OCI-LY1 (cell line): ENCODE data around the gene VSIG10L2.

Experiments
- H2AFZ ChIP-seq: fragments of 200-600 bp; sonication (generic), shearing (Covaris generic); 2 replicates; pipeline ENCODE4 v1.6.0; 2014; ENCODE audit warnings: antibody characterized with exemption, mild to moderate bottlenecking, low read length
- H3F3A ChIP-seq: fragments of 200-600 bp; sonication (generic), shearing (Covaris generic); 2 replicates; pipeline ENCODE4 v1.6.0; 2014; ENCODE audit warnings: mild to moderate bottlenecking, antibody characterized with exemption, low read length, moderate library complexity; ENCODE audit not compliant: insufficient read depth
- H3K27ac ChIP-seq: fragments of 200-600 bp; sonication (generic); 2 replicates; pipeline ENCODE4 v1.5.1; 2014; ENCODE audit warnings: low read length, mixed run types, mild to moderate bottlenecking, low read depth; ENCODE audit not compliant: poor library complexity, severe bottlenecking
- H3K27me3 ChIP-seq: fragments of 200-600 bp; sonication (generic); 2 replicates; pipeline ENCODE4 v1.6.0; 2014; ENCODE audit warnings: antibody characterized with exemption, mild to moderate bottlenecking, low read length, moderate library complexity; ENCODE audit not compliant: insufficient read depth
- H3K36me3 ChIP-seq: fragments of 200-600 bp; sonication (generic); 2 replicates; pipeline ENCODE4 v1.6.1; 2014; ENCODE audit warnings: mild to moderate bottlenecking, antibody characterized with exemption, low read length, moderate library complexity, mixed read lengths; ENCODE audit not compliant: insufficient read depth
- H3K4me1 ChIP-seq: fragments of 200-600 bp; sonication (generic); 2 replicates; pipeline ENCODE4 v1.5.1; 2014; ENCODE audit warnings: mild to moderate bottlenecking, low read length, moderate library complexity; ENCODE audit not compliant: insufficient read depth, severe bottlenecking
- H3K4me2 ChIP-seq: fragments of 200-600 bp; sonication (generic), shearing (Covaris generic); 2 replicates; pipeline ENCODE4 v1.6.1; 2014; ENCODE audit warnings: low read length
- H3K4me3 ChIP-seq: fragments of 200-600 bp; sonication (generic); 2 replicates; pipeline ENCODE4 v1.5.1; 2014; ENCODE audit warnings: low read length, low read depth, mild to moderate bottlenecking, mixed read lengths; ENCODE audit not compliant: poor library complexity, severe bottlenecking
- H3K79me2 ChIP-seq: fragments of 200-600 bp; shearing (Covaris generic); 2 replicates; pipeline ENCODE4 v1.6.1; 2016; ENCODE audit warnings: mixed run types, low read length, mixed read lengths; ENCODE audit not compliant: insufficient read depth
- H3K9ac ChIP-seq: fragments of 200-600 bp; sonication (generic), shearing (Covaris generic); 2 replicates; pipeline ENCODE4 v1.6.1; 2014; ENCODE audit warnings: mild to moderate bottlenecking, low read length, mixed read lengths
- H3K9me2 ChIP-seq: fragments of 200-600 bp; sonication (generic), shearing (Covaris generic); 2 replicates; pipeline ENCODE4 v1.6.1; 2014; ENCODE audit warnings: low read depth, mild to moderate bottlenecking, low read length, mixed read lengths
- H3K9me3 ChIP-seq: fragments of 200-600 bp; shearing (Covaris generic); 2 replicates; pipeline ENCODE4 v1.6.1; 2014; ENCODE audit warnings: low read length, mixed read lengths
- H4K20me1 ChIP-seq: fragments of 200-600 bp; sonication (generic), shearing (Covaris generic); 2 replicates; pipeline ENCODE4 v1.6.0; 2016; ENCODE audit warnings: mild to moderate bottlenecking, low read length; ENCODE audit not compliant: insufficient read depth
- EZH2 ChIP-seq: fragments of 200-600 bp; sonication (generic), shearing (Covaris generic); IDR thresholded peaks from 2 replicates; pipeline ENCODE4 v1.8.0; 2017; ENCODE audit warnings: borderline replicate concordance, mixed run types, mild to moderate bottlenecking, antibody characterized with exemption, low read length, moderate library complexity, mixed read lengths
- TF ChIP-seq, protein P1 (sequence below): fragments of 200-600 bp; sonication (generic), shearing (Covaris generic); IDR thresholded peaks from 2 replicates; pipeline ENCODE4 v1.5.1; 2017; ENCODE audit warnings: mild to moderate bottlenecking, antibody characterized with exemption, low read length, moderate library complexity, mixed read lengths

Gene VSIG10L2

DNA sequence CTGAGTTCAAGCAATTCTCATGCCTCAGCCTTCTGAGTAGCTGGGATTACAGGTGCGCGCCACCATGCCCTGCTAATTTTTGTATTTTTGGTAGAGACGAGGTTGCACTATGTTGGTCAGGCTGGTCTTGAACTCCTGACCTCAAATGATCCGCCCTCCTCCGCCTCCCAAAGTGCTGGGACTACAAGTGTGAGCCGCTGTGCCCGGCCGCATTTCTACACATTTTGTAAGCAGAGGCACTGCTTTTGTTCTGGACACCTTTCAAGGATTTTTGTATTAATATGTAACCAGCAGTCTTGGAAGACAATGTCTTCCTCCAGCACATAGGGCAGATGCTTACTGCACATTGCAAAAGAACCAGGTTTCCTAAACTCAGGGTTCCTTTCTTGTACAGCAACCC is 11.4 kb upstream of the VSIG10L2 start:
- Histone ChIP-seq H3K79me2 (no peaks in the 10 kb centered on the region), H3K27me3 (no peaks in the 10 kb centered on the region), H3K4me1 (no peaks in the 10 kb centered on the region), H3K9me3 (no peaks in the 10 kb centered on the region), H3K9me2 (no peaks in the 10 kb centered on the region), H3K36me3 (no peaks in the 10 kb centered on the region), H3K27ac (no peak overlapping the region), H3K9ac (no peak overlapping the region), H3K4me3 (no peak overlapping the region), H3K4me2 (no peak overlapping the region), H2AFZ (no peak overlapping the region), H3F3A (no peaks in the 10 kb centered on the region), H4K20me1 (no peaks in the 10 kb centered on the region)
- no peak for TF ChIP-seq EZH2

DNA sequence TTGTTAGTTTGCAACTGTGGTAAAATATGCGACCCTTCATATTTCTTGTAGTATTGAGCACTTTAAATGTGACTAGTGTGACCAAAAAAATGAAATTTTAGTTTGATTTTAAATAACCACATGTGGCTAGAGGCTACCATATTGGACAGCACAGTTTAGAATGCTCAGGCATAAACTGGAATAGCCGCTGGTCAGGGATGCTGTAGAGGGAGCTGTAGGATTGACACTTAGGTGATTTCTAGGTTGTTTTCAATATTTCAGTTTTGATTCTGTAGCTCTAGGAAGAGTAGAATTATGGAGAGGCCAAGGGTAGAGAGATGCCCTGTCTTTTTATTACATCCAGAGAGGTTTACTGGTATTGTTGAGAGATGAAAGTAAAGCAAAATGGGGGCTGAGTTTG is 10.8 kb upstream of the VSIG10L2 start:
- Histone ChIP-seq H3K36me3 (no peaks in the 10 kb centered on the region), H3K9me3 (no peaks in the 10 kb centered on the region), H3K27ac (no peak overlapping the region), H4K20me1 (no peaks in the 10 kb centered on the region), H3K79me2 (no peaks in the 10 kb centered on the region), H3F3A (no peaks in the 10 kb centered on the region), H3K4me1 (no peaks in the 10 kb centered on the region), H3K27me3 (no peaks in the 10 kb centered on the region), H2AFZ (no peak overlapping the region), H3K4me2 (no peak overlapping the region), H3K9me2 (no peaks in the 10 kb centered on the region), H3K4me3 (no peak overlapping the region), H3K9ac (no peak overlapping the region)
- TF ChIP-seq, protein P1, sequence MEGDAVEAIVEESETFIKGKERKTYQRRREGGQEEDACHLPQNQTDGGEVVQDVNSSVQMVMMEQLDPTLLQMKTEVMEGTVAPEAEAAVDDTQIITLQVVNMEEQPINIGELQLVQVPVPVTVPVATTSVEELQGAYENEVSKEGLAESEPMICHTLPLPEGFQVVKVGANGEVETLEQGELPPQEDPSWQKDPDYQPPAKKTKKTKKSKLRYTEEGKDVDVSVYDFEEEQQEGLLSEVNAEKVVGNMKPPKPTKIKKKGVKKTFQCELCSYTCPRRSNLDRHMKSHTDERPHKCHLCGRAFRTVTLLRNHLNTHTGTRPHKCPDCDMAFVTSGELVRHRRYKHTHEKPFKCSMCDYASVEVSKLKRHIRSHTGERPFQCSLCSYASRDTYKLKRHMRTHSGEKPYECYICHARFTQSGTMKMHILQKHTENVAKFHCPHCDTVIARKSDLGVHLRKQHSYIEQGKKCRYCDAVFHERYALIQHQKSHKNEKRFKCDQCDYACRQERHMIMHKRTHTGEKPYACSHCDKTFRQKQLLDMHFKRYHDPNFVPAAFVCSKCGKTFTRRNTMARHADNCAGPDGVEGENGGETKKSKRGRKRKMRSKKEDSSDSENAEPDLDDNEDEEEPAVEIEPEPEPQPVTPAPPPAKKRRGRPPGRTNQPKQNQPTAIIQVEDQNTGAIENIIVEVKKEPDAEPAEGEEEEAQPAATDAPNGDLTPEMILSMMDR: no peak
- no peak for TF ChIP-seq EZH2

DNA sequence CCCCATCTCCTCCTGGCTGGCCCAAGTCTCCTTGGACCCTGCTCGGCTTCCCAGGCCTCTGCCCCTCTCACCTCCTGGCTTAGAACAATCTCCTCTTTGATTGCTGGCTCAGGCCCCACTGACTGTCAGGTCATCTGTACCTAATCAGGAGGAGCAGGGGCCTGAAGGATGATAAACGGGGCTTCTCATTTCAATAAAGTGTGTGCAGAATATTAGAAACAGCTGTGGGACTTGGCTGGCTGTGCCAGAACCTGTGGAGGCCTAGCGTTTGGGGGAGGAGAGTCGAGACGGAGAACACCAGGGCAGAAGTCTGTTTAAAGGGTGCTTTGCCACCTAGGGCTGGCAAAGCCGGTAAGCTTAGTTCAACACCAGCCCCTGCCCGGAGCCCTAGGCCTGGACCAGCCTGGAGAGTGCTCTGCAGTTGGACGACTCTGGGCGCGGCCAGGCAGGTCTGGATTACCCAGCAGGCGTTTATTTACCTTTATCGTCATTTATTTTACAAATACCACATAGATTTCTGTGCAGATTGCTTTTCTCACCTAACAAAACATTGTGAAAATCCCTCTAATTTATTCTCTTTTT is 10.1 kb upstream of the VSIG10L2 start:
- Histone ChIP-seq H3K27me3 (no peaks in the 10 kb centered on the region), H3K79me2 (no peaks in the 10 kb centered on the region), H3K4me1 (no peaks in the 10 kb centered on the region), H3F3A (no peaks in the 10 kb centered on the region), H3K4me3 (no peak overlapping the region), H3K9me3 (no peaks in the 10 kb centered on the region), H3K9ac (no peak overlapping the region), H3K9me2 (no peaks in the 10 kb centered on the region), H2AFZ (no peak overlapping the region), H4K20me1 (no peaks in the 10 kb centered on the region), H3K27ac (no peak overlapping the region), H3K36me3 (no peaks in the 10 kb centered on the region), H3K4me2 (no peak overlapping the region)
- TF ChIP-seq, protein P1: no peak
- no peak for TF ChIP-seq EZH2

DNA sequence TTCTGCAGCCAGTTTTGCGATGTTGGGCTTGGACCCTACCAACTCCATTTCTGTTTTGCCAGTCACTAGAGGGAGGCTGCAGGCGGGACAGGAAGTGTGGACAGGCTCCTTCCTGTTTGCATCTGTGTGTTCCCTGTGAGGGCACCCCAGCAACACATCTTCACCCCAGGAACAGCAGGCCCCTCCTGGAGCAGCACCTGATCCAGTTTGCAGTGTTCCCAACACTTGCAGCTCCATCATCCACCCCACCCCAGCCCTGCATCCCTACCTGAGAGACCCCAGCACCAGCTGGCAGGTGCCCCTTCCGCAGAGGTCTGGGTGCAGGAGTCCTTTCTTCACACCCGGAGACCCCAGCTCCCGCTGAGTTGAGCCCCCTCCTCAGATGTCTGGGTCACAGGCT is 7.4 kb upstream of the VSIG10L2 start:
- no peaks in the 10 kb centered on the region for H3F3A ChIP-seq
- no peak overlapping the region for H3K9ac ChIP-seq
- TF ChIP-seq EZH2: no peak
- TF ChIP-seq, protein P1: no peak
- no peaks in the 10 kb centered on the region for H3K79me2 ChIP-seq
- no peaks in the 10 kb centered on the region for H3K9me2 ChIP-seq
- H3K4me1 ChIP-seq: no peaks in the 10 kb centered on the region
- no peaks in the 10 kb centered on the region for H3K27me3 ChIP-seq
- H2AFZ ChIP-seq: no peak overlapping the region
- no peak overlapping the region for H3K4me2 ChIP-seq
- H3K36me3 ChIP-seq: no peaks in the 10 kb centered on the region
- H4K20me1 ChIP-seq: no peaks in the 10 kb centered on the region
- no peak overlapping the region for H3K27ac ChIP-seq
- H3K9me3 ChIP-seq: no peaks in the 10 kb centered on the region
- H3K4me3 ChIP-seq: no peak overlapping the region
